Measurements from ENCODE around the gene EMP1.

- no peak for TF ChIP-seq RNF2 (IDR thresholded peaks at IDR 0.05; ENCODE audit: borderline replicate concordance, low read depth)
- TF ChIP-seq, protein P1, sequence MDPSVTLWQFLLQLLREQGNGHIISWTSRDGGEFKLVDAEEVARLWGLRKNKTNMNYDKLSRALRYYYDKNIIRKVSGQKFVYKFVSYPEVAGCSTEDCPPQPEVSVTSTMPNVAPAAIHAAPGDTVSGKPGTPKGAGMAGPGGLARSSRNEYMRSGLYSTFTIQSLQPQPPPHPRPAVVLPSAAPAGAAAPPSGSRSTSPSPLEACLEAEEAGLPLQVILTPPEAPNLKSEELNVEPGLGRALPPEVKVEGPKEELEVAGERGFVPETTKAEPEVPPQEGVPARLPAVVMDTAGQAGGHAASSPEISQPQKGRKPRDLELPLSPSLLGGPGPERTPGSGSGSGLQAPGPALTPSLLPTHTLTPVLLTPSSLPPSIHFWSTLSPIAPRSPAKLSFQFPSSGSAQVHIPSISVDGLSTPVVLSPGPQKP (IDR thresholded peaks at IDR 0.05; ENCODE audit: low read depth, low read length): no peak
- TF ChIP-seq, protein P2, sequence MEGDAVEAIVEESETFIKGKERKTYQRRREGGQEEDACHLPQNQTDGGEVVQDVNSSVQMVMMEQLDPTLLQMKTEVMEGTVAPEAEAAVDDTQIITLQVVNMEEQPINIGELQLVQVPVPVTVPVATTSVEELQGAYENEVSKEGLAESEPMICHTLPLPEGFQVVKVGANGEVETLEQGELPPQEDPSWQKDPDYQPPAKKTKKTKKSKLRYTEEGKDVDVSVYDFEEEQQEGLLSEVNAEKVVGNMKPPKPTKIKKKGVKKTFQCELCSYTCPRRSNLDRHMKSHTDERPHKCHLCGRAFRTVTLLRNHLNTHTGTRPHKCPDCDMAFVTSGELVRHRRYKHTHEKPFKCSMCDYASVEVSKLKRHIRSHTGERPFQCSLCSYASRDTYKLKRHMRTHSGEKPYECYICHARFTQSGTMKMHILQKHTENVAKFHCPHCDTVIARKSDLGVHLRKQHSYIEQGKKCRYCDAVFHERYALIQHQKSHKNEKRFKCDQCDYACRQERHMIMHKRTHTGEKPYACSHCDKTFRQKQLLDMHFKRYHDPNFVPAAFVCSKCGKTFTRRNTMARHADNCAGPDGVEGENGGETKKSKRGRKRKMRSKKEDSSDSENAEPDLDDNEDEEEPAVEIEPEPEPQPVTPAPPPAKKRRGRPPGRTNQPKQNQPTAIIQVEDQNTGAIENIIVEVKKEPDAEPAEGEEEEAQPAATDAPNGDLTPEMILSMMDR (IDR thresholded peaks at IDR 0.05): peak; percentile 38
- TF ChIP-seq CHD4 (IDR thresholded peaks at IDR 0.05; ENCODE audit: borderline replicate concordance): no peak
- TF ChIP-seq CHD2 (IDR thresholded peaks at IDR 0.05; ENCODE audit: low read length, partially characterized antibody): no peak
- TF ChIP-seq POLR2A (IDR thresholded peaks at IDR 0.05; ENCODE audit: low read length): no peak
- TF ChIP-seq REST (IDR thresholded peaks at IDR 0.05): no peak
- TF ChIP-seq JUN (IDR thresholded peaks at IDR 0.05): no peak
Measured at GRCh38 chr12:13203034-13203922, 6.8 kb downstream of the EMP1 start.
